A549 (cell line): Measurements from ENCODE around the gene ANKRD28. TPM values are rescaled to one million over a fixed set of nuclear protein-coding genes. Genes with fewer than 3 reads are reported as not detected.
A peak's percentile ranks its signal among the peaks of the same experiment; 100 is the strongest.

ENCODE experiments used
- ATAC-seq, 2 experiments: fragments of 200-7000 bp in 1 of 2; fragments of >200 bp in 1 of 2; cut with Nextera tagmentation in 1 of 2; cut with Tn5 transposase in 1 of 2; 3 replicates each; pipeline versions ENCODE4 v1.8.0 to v1.9.1; 2018 to 2020; ENCODE audit warnings: mild to moderate bottlenecking in 1 of 2, moderate library complexity in 1 of 2
- CTCF ChIA-PET: fragments of 300-600 bp; sonication (Branson Sonifier 250); formaldehyde crosslinking; extraction: SDS; loops from one replicate; lab custom pipeline; 2021; ENCODE audit warnings: antibody characterized with exemption, inconsistent platforms; lab: Yijun Ruan, JAX
- POLR2A ChIA-PET: fragments of 350-600 bp; formaldehyde crosslinking; extraction: SDS; loops from one replicate; lab custom pipeline; 2021; ENCODE audit warnings: antibody characterized with exemption, inconsistent platforms; lab: Yijun Ruan, JAX
- DNase-seq, 2 experiments: peaks; one replicate each; pipeline versions ENCODE4 v3.0.0 to v3.0.0-alpha.2; 2011 to 2016; ENCODE audit warnings: low read depth in 1 of 2, low spot score in 1 of 2
- FAIRE-seq: peaks from 2 replicates; lab custom pipeline; 2011; peaks lifted over from hg19 to GRCh38; lab: Jason Lieb, UNC
- H3K27ac ChIP-seq, 2 experiments: fragments of >200 bp; sonication (Bioruptor Twin); formaldehyde crosslinking; 3 replicates each; pipeline ENCODE4 v1.5.1; 2016 to 2017
- H3K4me1 ChIP-seq: fragments of >200 bp; sonication (Bioruptor Twin); formaldehyde crosslinking; 3 replicates; pipeline ENCODE4 v1.6.1; 2016
- H3K4me2 ChIP-seq: fragments of >200 bp; sonication (Bioruptor Twin); formaldehyde crosslinking; 3 replicates; pipeline ENCODE4 v1.6.1; 2016
- H3K4me3 ChIP-seq: fragments of >200 bp; sonication (Bioruptor Twin); formaldehyde crosslinking; 3 replicates; pipeline ENCODE4 v1.5.1; 2016
- H3K9me3 ChIP-seq: fragments of >200 bp; sonication (Bioruptor Twin); formaldehyde crosslinking; 3 replicates; pipeline ENCODE4 v1.6.1; 2016
- CBX8 ChIP-seq: fragments of 200-600 bp; sonication (generic); IDR thresholded peaks from 2 replicates; pipeline ENCODE4 v1.6.1; 2016
- CHD4 ChIP-seq: fragments of 200-600 bp; sonication (generic); IDR thresholded peaks from 2 replicates; pipeline ENCODE4 v1.6.1; 2016; ENCODE audit warnings: antibody characterized with exemption, mild to moderate bottlenecking, borderline replicate concordance
- EHMT2 ChIP-seq: fragments of 200-600 bp; sonication (generic); IDR thresholded peaks from 2 replicates; pipeline ENCODE4 v1.6.1; 2016; ENCODE audit warnings: antibody characterized with exemption, low read depth, mild to moderate bottlenecking, moderate library complexity
- FOSL2 ChIP-seq, 2 experiments: fragments of 450-650 bp in 1 of 2; fragments of >200 bp in 1 of 2; sonication (Bioruptor Twin) in 1 of 2; formaldehyde crosslinking; IDR thresholded peaks; 2 replicates each; pipeline versions ENCODE4 v1.5.0 to v1.6.1; 2016 to 2020; ENCODE audit warnings: mild to moderate bottlenecking in 1 of 2, moderate library complexity in 1 of 2
- FOXS1 ChIP-seq: fragments of 250-450 bp; sonication (Bioruptor Pico); IDR thresholded peaks from 2 replicates; pipeline ENCODE4 v1.5.0; 2020; ENCODE audit warnings: mild to moderate bottlenecking, moderate library complexity
- HES2 ChIP-seq: fragments of >200 bp; sonication (Bioruptor Twin); formaldehyde crosslinking; IDR thresholded peaks from 2 replicates; pipeline ENCODE4 v1.6.1; 2016
- HEYL ChIP-seq: fragments of 250-450 bp; sonication (Bioruptor Pico); IDR thresholded peaks from 2 replicates; pipeline ENCODE4 v1.8.0; 2021; ENCODE audit warnings: mild to moderate bottlenecking, moderate library complexity
- JUN ChIP-seq, 2 experiments: fragments of >200 bp; sonication (Bioruptor Twin); formaldehyde crosslinking; IDR thresholded peaks; 2 replicates in 1 of 2; 3 replicates in 1 of 2; pipeline ENCODE4 v1.6.1; 2016 to 2017
- KDM1A ChIP-seq: fragments of 200-600 bp; sonication (generic); IDR thresholded peaks from 2 replicates; pipeline ENCODE4 v1.6.1; 2016; ENCODE audit warnings: low read depth, mild to moderate bottlenecking
- MAX ChIP-seq: IDR thresholded peaks from 2 replicates; pipeline ENCODE4 v1.6.1; 2012
- MAZ ChIP-seq: fragments of 150-350 bp; IDR thresholded peaks from 2 replicates; pipeline ENCODE4 v1.6.1; 2014; ENCODE audit warnings: antibody characterized with exemption, low read depth, low read length, borderline replicate concordance
- MYC ChIP-seq: IDR thresholded peaks from 2 replicates; pipeline ENCODE4 v1.6.1; 2012; ENCODE audit warnings: mild to moderate bottlenecking, inconsistent platforms, low read length, improper control_type of control experiment, borderline replicate concordance
- NPAS2 ChIP-seq: fragments of 250-450 bp; sonication (Bioruptor Pico); IDR thresholded peaks from 2 replicates; pipeline ENCODE4 v1.8.0; 2022; ENCODE audit warnings: mild to moderate bottlenecking, moderate library complexity, borderline replicate concordance
- PHF8 ChIP-seq: fragments of 200-600 bp; sonication (generic); IDR thresholded peaks from 2 replicates; pipeline ENCODE4 v1.6.1; 2016; ENCODE audit warnings: low read depth, mild to moderate bottlenecking, antibody characterized with exemption, moderate library complexity, borderline replicate concordance
- RAD21 ChIP-seq, 2 experiments: fragments of >200 bp in 1 of 2; sonication (Bioruptor Twin) in 1 of 2; formaldehyde crosslinking in 1 of 2; IDR thresholded peaks in 1 of 2; conservative IDR thresholded peaks in 1 of 2; 2 replicates in 1 of 2; 3 replicates in 1 of 2; pipeline ENCODE4 v1.6.1; 2012 to 2018; ENCODE audit warnings: inconsistent platforms in 1 of 2
- RARB ChIP-seq: fragments of 250-450 bp; sonication (Bioruptor Pico); IDR thresholded peaks from 2 replicates; pipeline ENCODE4 v1.8.0; 2021; ENCODE audit warnings: mild to moderate bottlenecking, moderate library complexity
- RFX5 ChIP-seq: fragments of 450-650 bp; IDR thresholded peaks from 2 replicates; pipeline ENCODE4 v1.7.1; 2014; ENCODE audit warnings: antibody characterized with exemption, mild to moderate bottlenecking, moderate library complexity
- SREBF2 ChIP-seq: fragments of 450-650 bp; IDR thresholded peaks from 2 replicates; pipeline ENCODE4 v1.6.1; 2014; ENCODE audit warnings: mild to moderate bottlenecking, moderate library complexity
- TP53 ChIP-seq: fragments of 250-450 bp; sonication (Bioruptor Pico); IDR thresholded peaks from 2 replicates; pipeline ENCODE4 v1.5.0; 2021; ENCODE audit warnings: mild to moderate bottlenecking, moderate library complexity
- USF2 ChIP-seq: fragments of 450-650 bp; IDR thresholded peaks from 2 replicates; pipeline ENCODE4 v1.6.1; 2014; ENCODE audit warnings: antibody characterized with exemption
- ZC3H11A ChIP-seq: fragments of 450-650 bp; IDR thresholded peaks from 2 replicates; pipeline ENCODE4 v1.6.1; 2014; ENCODE audit warnings: antibody characterized with exemption, mild to moderate bottlenecking
- ZFP36 ChIP-seq: fragments of 450-650 bp; IDR thresholded peaks from 2 replicates; pipeline ENCODE4 v1.6.1; 2014; ENCODE audit warnings: borderline replicate concordance; ENCODE audit not compliant: partially characterized antibody
- WGBS: methylation state at CpG from one replicate; pipeline ENCODE4 v1.1.6; 2017; ENCODE audit errors: missing lambda C conversion rate; 5-methylcytosine and 5-hydroxymethylcytosine counted together
- polyA plus RNA-seq, 4 experiments: library from polyadenylated mRNA; depleted of rRNA in 3 of 4; stranded (reverse); fragments of >200 nt; fragmentation: RNase III in 1 of 4; extraction: RNeasy Plus Mini Kit Qiagen cat#74134 plus additional on column Dnase treatment in 1 of 4; gene quantifications; 2 replicates in 3 of 4; 3 replicates in 1 of 4; pipeline ENCODE4 v1.2.3, GENCODE V29; 2011 to 2017
- TF ChIP-seq, protein P1 (sequence below): fragments of >200 bp; sonication (Bioruptor Twin); formaldehyde crosslinking; IDR thresholded peaks from 3 replicates; pipeline ENCODE4 v1.6.1; 2016
- TF ChIP-seq, protein P2 (sequence below): IDR thresholded peaks from 2 replicates; pipeline ENCODE4 v1.6.1; 2012; ENCODE audit warnings: low read depth, borderline replicate concordance
- TF ChIP-seq, protein P3 (sequence below): fragments of 250-450 bp; sonication (Bioruptor Pico); IDR thresholded peaks from 2 replicates; pipeline ENCODE4 v1.5.0; 2021; ENCODE audit warnings: mild to moderate bottlenecking, moderate library complexity, borderline replicate concordance

Gene ANKRD28
- polyA plus RNA-seq, 2 of the 4 experiments (the other 2 are of a cell fraction) = 29.9 to 72.0 TPM

DNA sequence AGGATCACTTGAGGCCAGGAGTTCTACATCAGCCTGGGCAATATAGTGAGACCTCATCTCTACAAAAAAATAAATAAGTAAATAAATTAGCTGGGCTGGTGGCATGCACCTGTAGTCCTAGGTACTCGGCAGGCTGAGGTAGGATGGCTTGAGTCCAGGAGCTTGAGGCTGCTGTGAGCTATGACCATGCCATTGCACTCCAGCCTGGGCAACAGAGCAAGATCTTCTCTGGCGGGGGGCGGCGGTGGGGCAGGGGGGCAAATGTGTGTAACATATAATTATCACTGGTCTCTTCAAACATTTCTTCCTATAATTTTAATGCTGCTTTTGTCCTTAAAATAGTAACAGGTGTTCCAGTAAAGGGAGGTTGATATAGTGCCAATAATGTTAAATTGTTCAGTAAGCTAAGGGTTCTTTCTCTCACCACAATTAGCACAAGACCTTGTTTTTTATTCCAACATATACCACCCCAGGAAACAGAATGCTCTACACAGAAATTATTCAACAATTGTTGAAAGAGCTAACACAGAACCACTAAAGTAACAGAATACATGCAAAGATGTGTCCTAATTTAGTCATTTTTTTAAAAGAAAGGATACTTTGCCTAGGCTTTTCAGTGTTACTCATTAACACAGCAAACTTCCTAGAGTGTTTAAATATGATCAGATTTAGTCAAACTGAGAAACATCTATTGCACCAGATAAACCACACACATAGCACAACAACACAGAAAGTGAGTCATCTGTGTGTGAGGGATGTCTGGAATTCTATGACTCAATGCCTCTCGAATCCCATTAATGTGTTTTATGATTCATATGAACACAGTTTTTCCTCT, 29.1 kb downstream of the ANKRD28 start (continued):
- TF ChIP-seq, protein P1, sequence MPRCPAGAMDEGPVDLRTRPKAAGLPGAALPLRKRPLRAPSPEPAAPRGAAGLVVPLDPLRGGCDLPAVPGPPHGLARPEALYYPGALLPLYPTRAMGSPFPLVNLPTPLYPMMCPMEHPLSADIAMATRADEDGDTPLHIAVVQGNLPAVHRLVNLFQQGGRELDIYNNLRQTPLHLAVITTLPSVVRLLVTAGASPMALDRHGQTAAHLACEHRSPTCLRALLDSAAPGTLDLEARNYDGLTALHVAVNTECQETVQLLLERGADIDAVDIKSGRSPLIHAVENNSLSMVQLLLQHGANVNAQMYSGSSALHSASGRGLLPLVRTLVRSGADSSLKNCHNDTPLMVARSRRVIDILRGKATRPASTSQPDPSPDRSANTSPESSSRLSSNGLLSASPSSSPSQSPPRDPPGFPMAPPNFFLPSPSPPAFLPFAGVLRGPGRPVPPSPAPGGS = peak; percentile 97
- peak; percentile 94 for TF ChIP-seq HES2

DNA sequence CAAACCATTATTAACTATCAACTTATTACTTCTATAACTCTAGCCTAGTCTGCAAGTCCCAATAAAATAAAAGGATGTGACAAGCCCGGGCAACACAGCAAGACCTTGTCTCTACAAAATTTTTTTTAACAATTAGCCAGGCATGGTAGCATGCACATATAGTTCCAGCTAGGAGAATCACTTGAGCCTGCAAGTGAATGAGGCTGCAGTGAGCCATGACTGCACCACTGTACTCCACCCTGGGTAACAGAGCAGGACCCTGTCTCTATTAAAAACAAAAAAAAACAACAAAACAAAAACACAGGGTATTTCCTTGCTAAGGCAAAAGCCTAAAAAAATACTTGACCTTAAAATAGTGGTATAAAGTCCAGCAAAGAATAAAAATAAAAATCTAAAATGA, 31.4 kb downstream of the ANKRD28 start:
- Histone ChIP-seq H3K4me2 (peak overlapping the region; percentile 74; the same call in 2 of the 3 replicates), H3K9me3 (no peaks in the 10 kb centered on the region), H3K27ac (peak overlapping the region; percentile 74 to 88), H3K4me1 (peaks cover 46% of the 10 kb centered on the region), H3K4me3 (no peak overlapping the region)
- DNase-seq (no peak), ATAC-seq (no peak), FAIRE-seq (no peak)
- ChIA-PET POLR2A (no interaction called here), CTCF (interaction anchor here (1.7 kb wide), 1 partner anchor 19 kb away, joined by 3 read pairs; no protein-coding TSS in a partner anchor)
- no peak for TF ChIP-seq CBX8
- no peak for TF ChIP-seq SREBF2
- TF ChIP-seq, protein P2, sequence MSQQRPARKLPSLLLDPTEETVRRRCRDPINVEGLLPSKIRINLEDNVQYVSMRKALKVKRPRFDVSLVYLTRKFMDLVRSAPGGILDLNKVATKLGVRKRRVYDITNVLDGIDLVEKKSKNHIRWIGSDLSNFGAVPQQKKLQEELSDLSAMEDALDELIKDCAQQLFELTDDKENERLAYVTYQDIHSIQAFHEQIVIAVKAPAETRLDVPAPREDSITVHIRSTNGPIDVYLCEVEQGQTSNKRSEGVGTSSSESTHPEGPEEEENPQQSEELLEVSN = no peak
- TF ChIP-seq HES2 = no peak
- no peak for TF ChIP-seq RAD21 (conservative IDR thresholded peaks at IDR 0.05 in 1 of 2, IDR thresholded peaks at IDR 0.05 in 1 of 2)
- no peak for TF ChIP-seq MYC
- no peak for TF ChIP-seq MAZ
- no peak for TF ChIP-seq TP53 (CRISPR knock-in tag)
- no peak for TF ChIP-seq MAX
- TF ChIP-seq NPAS2 (CRISPR knock-in tag) = no peak
- no peak for TF ChIP-seq FOSL2 (IDR thresholded peaks at IDR 0.05)
- no peak for TF ChIP-seq FOSL2 (CRISPR knock-in tag; IDR thresholded peaks at IDR 0.05)
- WGBS = 87% methylated on average over 1 of the region's 1 CpG

- ChIA-PET POLR2A (no interaction called here), CTCF (no interaction called here)
- no peak overlapping the region for H3K4me3 ChIP-seq
- no peak overlapping the region for H3K4me2 ChIP-seq
- no peak for DNase-seq
- 73% methylated on average over 3 of the region's 3 CpGs for WGBS
- H3K4me1 ChIP-seq = peaks cover 31% of the 10 kb centered on the region
- TF ChIP-seq PHF8 (no peak), EHMT2 (no peak), KDM1A (no peak), HEYL (no peak), MYC (no peak), RARB (CRISPR knock-in tag) (no peak), RFX5 (no peak), JUN (IDR thresholded peaks at IDR 0.05) (no peak), FOXS1 (no peak), ZC3H11A (no peak), USF2 (no peak), ZFP36 (no peak), CHD4 (no peak), TP53 (CRISPR knock-in tag) (no peak)
- TF ChIP-seq, protein P3, sequence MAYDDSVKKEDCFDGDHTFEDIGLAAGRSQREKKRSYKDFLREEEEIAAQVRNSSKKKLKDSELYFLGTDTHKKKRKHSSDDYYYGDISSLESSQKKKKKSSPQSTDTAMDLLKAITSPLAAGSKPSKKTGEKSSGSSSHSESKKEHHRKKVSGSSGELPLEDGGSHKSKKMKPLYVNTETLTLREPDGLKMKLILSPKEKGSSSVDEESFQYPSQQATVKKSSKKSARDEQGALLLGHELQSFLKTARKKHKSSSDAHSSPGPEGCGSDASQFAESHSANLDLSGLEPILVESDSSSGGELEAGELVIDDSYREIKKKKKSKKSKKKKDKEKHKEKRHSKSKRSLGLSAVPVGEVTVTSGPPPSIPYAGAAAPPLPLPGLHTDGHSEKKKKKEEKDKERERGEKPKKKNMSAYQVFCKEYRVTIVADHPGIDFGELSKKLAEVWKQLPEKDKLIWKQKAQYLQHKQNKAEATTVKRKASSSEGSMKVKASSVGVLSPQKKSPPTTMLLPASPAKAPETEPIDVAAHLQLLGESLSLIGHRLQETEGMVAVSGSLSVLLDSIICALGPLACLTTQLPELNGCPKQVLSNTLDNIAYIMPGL (CRISPR knock-in tag) = no peak
- peak overlapping the region in 1 of 2 experiments; percentile 29; a peak in 1 of 6 replicates for H3K27ac ChIP-seq
- no peak for ATAC-seq
- no peak for FAIRE-seq
- H3K9me3 ChIP-seq = no peaks in the 10 kb centered on the region
These were observed 39.5 kb downstream of the ANKRD28 start for GRCh38 chr3:15758295-15758694.
